ENCODE results near the gene MAGI2.

- no peak for TF ChIP-seq CTCF (IDR thresholded peaks at IDR 0.05)
- no peak for TF ChIP-seq POLR2A (IDR thresholded peaks at IDR 0.05)
Observed at GRCh38 chr7:78438433-78438832, 1015.0 kb downstream of the MAGI2 start.

All from suprapubic skin (tissue), 3 donors.